GOT3 (cell line): ENCODE results near the gene GMIP.
A peak's percentile ranks its signal among the peaks of the same experiment; 100 is the strongest.
"Not testable (repeated sequence)": the region's sequence is repeated elsewhere in the genome, so short reads cannot be mapped to it uniquely, and the experiment has no call there.

Experiments used
- DNase-seq: peaks from one replicate; lab custom pipeline; 2025; ENCODE audit warnings: mixed read lengths; lab: John Stamatoyannopoulos, UW

The GMIP gene

GRCh38 chr19:19643158-19644053 is at the start of gene GMIP:
TSS of gene GMIP (minus strand) at chr19:19643657. CDS start at chr19:19643529, 128 bp downstream.
- peak; percentile 19 for DNase-seq

GRCh38 chr19:19691683-19692082 is 48.2 kb upstream of the GMIP start:
- no peak for DNase-seq

- DNase-seq, result not testable (repeated sequence)
Observed at GRCh38 chr19:19689023-19689422, 45.6 kb upstream of the GMIP start.

GRCh38 chr19:19687090-19687489 is 43.6 kb upstream of the GMIP start:
- DNase-seq, result no peak

- DNase-seq, result no peak
Observed at GRCh38 chr19:19686580-19686979, 43.1 kb upstream of the GMIP start.

GRCh38 chr19:19686119-19686518 is 42.7 kb upstream of the GMIP start:
- DNase-seq, result not testable (repeated sequence)

- no peak for DNase-seq
Observed at GRCh38 chr19:19679176-19680073, 36.0 kb upstream of the GMIP start.

GRCh38 chr19:19677579-19677978 is 34.1 kb upstream of the GMIP start:
- DNase-seq, result no peak

- no peak for DNase-seq
Observed at GRCh38 chr19:19674315-19674714, 30.9 kb upstream of the GMIP start.

GRCh38 chr19:19672816-19673215 is 29.4 kb upstream of the GMIP start:
- DNase-seq, result no peak

GRCh38 chr19:19670070-19670551 is 26.7 kb upstream of the GMIP start:
- no peak for DNase-seq

GRCh38 chr19:19668230-19669012 is 25.0 kb upstream of the GMIP start, which contains the start of gene ZNF101:
TSS of gene ZNF101 (plus strand) at chr19:19668839. CDS start at chr19:19668964, 125 bp downstream.
- DNase-seq, result peak; percentile 55

GRCh38 chr19:19665420-19665948 is 22.0 kb upstream of the GMIP start:
- not testable (repeated sequence) for DNase-seq

- DNase-seq, result peak; percentile 90
Observed at GRCh38 chr19:19663256-19664120, 20.0 kb upstream of the GMIP start, which contains the start of gene ATP13A1. TSS of gene ATP13A1 (minus strand) at chr19:19663676. CDS start at chr19:19663666, 10 bp downstream.

- no peak for DNase-seq
Observed at GRCh38 chr19:19662871-19663255, 19.4 kb upstream of the GMIP start.

- no peak for DNase-seq
Observed at GRCh38 chr19:19662344-19662743, 18.9 kb upstream of the GMIP start.

- DNase-seq, result no peak
Observed at GRCh38 chr19:19661675-19662251, 18.3 kb upstream of the GMIP start.

GRCh38 chr19:19661141-19661674 is 17.8 kb upstream of the GMIP start:
- no peak for DNase-seq

GRCh38 chr19:19659646-19660245 is 16.3 kb upstream of the GMIP start:
- no peak for DNase-seq
